Aorta (tissue), 5 donors: Measurements from ENCODE around the gene COP1. TPM values are rescaled to one million over a fixed set of nuclear protein-coding genes. Genes with fewer than 3 reads are reported as not detected.
A peak's percentile ranks its signal among the peaks of the same experiment; 100 is the strongest.
"Not testable (repeated sequence)": the region's sequence is repeated elsewhere in the genome, so short reads cannot be mapped to it uniquely, and the experiment has no call there.

ENCODE experiments used
- ATAC-seq: fragments of 200-7000 bp; cut with Tn5 transposase; one replicate; pipeline ENCODE4 v1.9.1; 2022; ENCODE audit warnings: moderate library complexity; ENCODE audit not compliant: low FRiP score
- DNase-seq, 2 donors: peaks; one replicate each; pipeline ENCODE4 v3.0.0-alpha.2; 2020
- H3K27ac ChIP-seq, 2 donors: one replicate each; pipeline ENCODE4 v1.5.1; 2013; ENCODE audit warnings: low read length in 2 of 2, mild to moderate bottlenecking in 2 of 2, moderate library complexity in 2 of 2, control low read depth in 1 of 2, inconsistent platforms in 1 of 2, low read depth in 1 of 2
- H3K27me3 ChIP-seq, 2 donors: one replicate each; pipeline ENCODE4 v1.6.1; 2013; ENCODE audit warnings: control low read depth in 1 of 2, low read length in 1 of 2, mild to moderate bottlenecking in 1 of 2, moderate library complexity in 1 of 2; ENCODE audit not compliant: insufficient read depth in 2 of 2, control insufficient read depth in 1 of 2
- H3K36me3 ChIP-seq, 2 donors: one replicate each; pipeline ENCODE4 v1.6.1; 2013; ENCODE audit warnings: control low read depth in 1 of 2, low read length in 1 of 2, mild to moderate bottlenecking in 1 of 2; ENCODE audit not compliant: insufficient read depth in 2 of 2, control insufficient read depth in 1 of 2
- H3K4me1 ChIP-seq, 2 donors: one replicate each; pipeline ENCODE4 v1.6.1; 2013; ENCODE audit warnings: low read length in 2 of 2, control low read depth in 1 of 2, mild to moderate bottlenecking in 1 of 2, moderate library complexity in 1 of 2; ENCODE audit not compliant: insufficient read depth in 2 of 2, control insufficient read depth in 1 of 2
- H3K4me3 ChIP-seq, 2 donors: one replicate each; pipeline ENCODE4 v1.5.1; 2013; ENCODE audit warnings: low read length in 2 of 2, control low read depth in 1 of 2, mild to moderate bottlenecking in 1 of 2
- H3K9me3 ChIP-seq: one replicate; pipeline ENCODE4 v1.6.1; 2013; ENCODE audit warnings: mild to moderate bottlenecking, low read length; ENCODE audit not compliant: control insufficient read depth
- WGBS, 2 donors: extraction: QIAGEN DNeasy Blood & Tissue Kit; methylation state at CpG; one replicate each; pipeline ENCODE4 v1.1.7; 2013; 5-methylcytosine and 5-hydroxymethylcytosine counted together
- intact Hi-C, 2 donors: fragments of 100-400 bp; cut with DNase I; formaldehyde crosslinking; loops; one replicate each; pipeline versions ENCODE4 v1.14.2 to v1.15.0; 2022
- polyA plus RNA-seq, 2 donors: library from polyadenylated mRNA; stranded (reverse); fragments of 200-250 nt; gene quantifications; one replicate each; pipeline ENCODE4 v1.2.3, GENCODE V29; 2013
- total RNA-seq, 2 donors: library from RNA; stranded (reverse); fragmentation: NEBNext Ultra II Directional; extraction: Animal tissue kit (Norgen Biotek cat#: 25700); gene quantifications; one replicate each; pipeline ENCODE4 v1.2.1, GENCODE V29; 2021
- donor health status: healthy with polysubstance abuse.
- donor health status: Bipolar disorder and iron deficiency.
- donor health status: DM: no; HTN: no; CAD: no.
- donor health status: DM: no; HTN: no; CAD: no.
- donor health status: DM: yes; HTN: yes; CAD: no.

COP1 gene
- total and polyA plus RNA-seq, 4 donors, result 30.4 to 54.2 (median 37.8) TPM

DNA sequence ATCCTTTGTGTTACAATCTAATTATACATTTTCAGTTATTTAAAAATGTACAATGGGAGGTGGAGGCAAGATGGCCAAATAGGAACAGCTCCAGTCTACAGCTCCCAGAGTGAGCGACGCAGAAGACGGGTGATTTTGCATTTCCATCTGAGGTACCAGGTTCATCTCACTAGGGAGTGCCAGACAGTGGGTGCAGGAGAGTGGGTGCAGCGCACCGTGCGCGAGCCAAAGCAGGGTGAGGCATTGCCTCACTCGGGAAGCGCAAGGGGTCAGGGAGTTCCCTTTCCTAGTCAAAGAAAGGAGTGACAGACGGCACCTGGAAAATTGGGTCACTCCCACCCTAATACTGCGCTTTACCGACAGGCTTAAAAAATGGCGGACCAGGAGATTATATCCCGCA lies 214.9 kb downstream of the COP1 start:
- ATAC-seq, H3K4me1 ChIP-seq, H3K4me3 ChIP-seq, H3K9me3 ChIP-seq, H3K36me3 ChIP-seq, H3K27me3 ChIP-seq, DNase-seq, H3K27ac ChIP-seq, intact Hi-C loops: not testable (repeated sequence)
- WGBS, 2 donors, result 88 to 91% methylated on average over 11 to 14 of the region's 14 CpGs

DNA sequence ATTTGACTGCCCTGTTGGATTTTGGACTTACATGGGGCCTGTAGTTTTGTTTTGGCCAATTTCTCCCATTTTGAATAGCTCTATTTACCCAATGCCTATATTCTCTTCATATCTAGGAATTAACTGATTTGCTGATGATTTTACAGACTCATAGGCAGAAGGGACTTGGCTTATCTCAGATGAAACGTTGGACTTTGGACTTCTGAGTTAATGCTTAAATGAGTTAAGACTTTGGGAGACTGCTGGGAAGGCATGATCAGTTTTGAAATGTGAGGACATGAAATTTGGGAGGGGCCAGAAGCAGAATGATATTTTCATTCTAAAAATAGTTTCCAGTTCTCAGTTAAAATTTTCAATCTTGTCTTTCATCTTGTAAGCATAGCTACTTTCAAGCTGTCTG lies 222.3 kb downstream of the COP1 start:
- intact Hi-C loops, result no loop called here
- peaks cover 0 to 3% of the 10 kb centered on the region in 2 donors for H3K36me3 ChIP-seq
- peaks cover 3% of the 10 kb centered on the region for H3K9me3 ChIP-seq

DNA sequence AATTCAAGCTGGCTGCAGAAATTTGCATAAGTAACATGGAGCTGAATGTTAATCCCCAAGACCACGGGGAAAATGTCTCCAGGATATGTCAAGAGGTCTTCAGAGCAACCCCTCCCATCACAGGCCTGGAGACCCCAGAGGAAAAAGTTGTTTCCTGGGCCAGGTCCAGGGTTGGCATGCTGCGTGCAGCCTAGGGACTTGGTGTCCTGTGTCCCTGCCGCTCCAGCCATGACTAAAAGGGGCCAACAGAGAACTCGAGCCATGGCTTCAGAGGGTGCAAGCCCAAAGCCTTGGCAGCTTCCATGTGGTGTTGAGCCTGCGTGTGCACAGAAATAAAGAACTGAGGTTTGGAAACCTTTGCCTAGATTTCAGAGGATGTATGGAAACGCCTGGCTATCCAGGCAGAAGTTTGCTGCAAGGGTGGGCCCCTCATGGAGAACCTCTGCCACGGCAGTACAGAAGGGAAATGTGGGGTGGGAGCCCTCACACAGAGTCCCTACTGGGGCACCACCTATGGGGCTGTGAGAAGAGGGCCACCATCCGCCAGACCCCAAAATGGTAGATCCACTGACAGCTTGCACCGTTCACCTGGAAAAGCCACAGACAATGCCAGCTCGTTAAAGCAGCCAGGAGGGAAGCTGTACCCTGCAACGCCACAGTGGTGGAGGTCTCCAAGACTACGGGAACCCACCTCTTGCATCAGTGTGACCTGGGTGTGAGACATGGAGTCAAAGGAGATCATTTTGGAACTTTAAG lies 222.9 kb downstream of the COP1 start:
- no peaks in the 10 kb centered on the region for H3K4me1 ChIP-seq
- ATAC-seq (no peak), DNase-seq (peak in 1 of 2 donors; percentile 58)
- intact Hi-C loops, result no loop called here
- H3K27ac ChIP-seq, result no peak overlapping the region
- 97 to 98% methylated on average over 12 of the region's 12 CpGs for WGBS, 2 donors
- peaks cover 0 to 3% of the 10 kb centered on the region in 2 donors for H3K36me3 ChIP-seq
- no peak overlapping the region for H3K4me3 ChIP-seq
- no peaks in the 10 kb centered on the region for H3K27me3 ChIP-seq
- H3K9me3 ChIP-seq, result peaks cover 3% of the 10 kb centered on the region

More for the DNA sequence above, 222.3 kb downstream of the COP1 start:
- no peak for DNase-seq
- WGBS, 2 donors, result 49 to 50% methylated on average over 1 of the region's 1 CpG
- H3K27ac ChIP-seq, result no peak overlapping the region
- no peak for ATAC-seq
- no peaks in the 10 kb centered on the region for H3K27me3 ChIP-seq
- no peak overlapping the region for H3K4me3 ChIP-seq
- no peaks in the 10 kb centered on the region for H3K4me1 ChIP-seq

DNA sequence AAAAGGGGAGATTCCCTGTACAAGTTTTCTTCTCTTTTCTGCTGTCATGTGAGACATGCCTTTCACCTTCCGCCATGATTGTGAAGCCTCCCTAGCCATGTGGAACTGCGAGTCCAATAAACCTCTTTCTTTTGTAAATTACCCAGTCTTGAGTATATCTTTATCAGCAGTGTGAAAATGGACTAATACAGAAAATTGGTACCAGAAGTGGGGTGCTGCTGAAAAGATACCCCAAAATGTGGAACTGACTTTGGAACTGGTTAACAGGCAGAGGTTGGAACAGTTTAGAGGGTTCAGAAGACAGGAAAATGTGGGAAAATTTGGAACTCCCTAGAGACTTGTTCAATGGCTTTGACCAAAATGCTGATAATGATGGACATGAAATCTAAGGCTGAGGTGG lies 223.7 kb downstream of the COP1 start:
- WGBS, 2 donors, result 97% methylated on average over 2 of the region's 2 CpGs
- H3K27ac ChIP-seq, H3K27me3 ChIP-seq, H3K4me1 ChIP-seq, H3K4me3 ChIP-seq, ATAC-seq, intact Hi-C loops, DNase-seq, H3K9me3 ChIP-seq, H3K36me3 ChIP-seq: not testable (repeated sequence)

DNA sequence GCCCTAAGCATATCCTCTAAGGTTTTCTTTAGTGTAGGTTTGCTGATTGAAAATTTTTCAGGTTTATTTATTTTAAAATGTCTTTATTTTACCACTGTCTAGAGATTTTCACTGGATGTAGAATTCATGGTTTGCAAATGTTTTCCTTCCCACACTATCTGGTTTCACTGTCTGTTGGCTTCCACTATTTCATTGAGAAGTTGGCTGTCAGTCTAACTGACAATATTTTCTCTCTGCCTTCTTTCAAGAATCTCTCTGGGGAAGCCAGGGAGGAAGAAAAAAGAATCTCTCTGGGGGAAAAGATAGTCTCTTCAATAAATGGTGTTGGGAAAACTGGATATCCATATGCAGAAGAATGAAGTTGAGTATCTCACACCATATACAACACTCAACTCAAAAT lies 226.0 kb downstream of the COP1 start:
- peaks cover 3% of the 10 kb centered on the region for H3K9me3 ChIP-seq
- no peak overlapping the region for H3K27ac ChIP-seq
- H3K27me3 ChIP-seq, result no peaks in the 10 kb centered on the region
- DNase-seq, result no peak
- intact Hi-C loops, result no loop called here
- H3K36me3 ChIP-seq, result peaks cover 0 to 3% of the 10 kb centered on the region in 2 donors
- no peak overlapping the region for H3K4me3 ChIP-seq
- H3K4me1 ChIP-seq, result peaks cover 2 to 3% of the 10 kb centered on the region in 2 donors
- ATAC-seq, result no peak

DNA sequence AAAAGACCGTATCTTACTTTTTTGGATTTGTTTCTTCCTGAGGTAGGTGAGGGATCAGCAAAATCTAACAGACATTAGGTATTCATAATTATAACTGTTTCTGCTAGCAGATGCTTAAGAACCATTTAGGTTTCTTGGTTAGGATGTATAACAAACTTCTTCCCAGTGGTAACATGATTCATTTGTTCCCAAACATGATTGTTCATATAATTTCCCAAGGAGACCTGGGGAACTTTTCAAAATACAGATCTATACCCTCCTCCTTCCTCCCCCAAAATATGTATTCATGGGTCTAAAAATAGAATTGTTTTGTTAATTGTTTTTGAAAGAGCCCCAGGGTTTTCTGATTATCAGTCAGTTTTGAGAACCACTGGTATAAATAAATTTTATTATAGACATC lies 228.2 kb downstream of the COP1 start:
- no peak overlapping the region for H3K4me3 ChIP-seq
- WGBS, 2 donors, result 77 to 79% methylated on average over 1 of the region's 1 CpG
- ATAC-seq (no peak), DNase-seq (no peak)
- H3K27me3 ChIP-seq, result no peaks in the 10 kb centered on the region
- peaks cover 1% of the 10 kb centered on the region for H3K9me3 ChIP-seq
- no peak overlapping the region for H3K27ac ChIP-seq
- H3K4me1 ChIP-seq, result peaks cover 2 to 3% of the 10 kb centered on the region in 2 donors
- H3K36me3 ChIP-seq, result peaks cover 0 to 3% of the 10 kb centered on the region in 2 donors
- intact Hi-C loops, result no loop called here

DNA sequence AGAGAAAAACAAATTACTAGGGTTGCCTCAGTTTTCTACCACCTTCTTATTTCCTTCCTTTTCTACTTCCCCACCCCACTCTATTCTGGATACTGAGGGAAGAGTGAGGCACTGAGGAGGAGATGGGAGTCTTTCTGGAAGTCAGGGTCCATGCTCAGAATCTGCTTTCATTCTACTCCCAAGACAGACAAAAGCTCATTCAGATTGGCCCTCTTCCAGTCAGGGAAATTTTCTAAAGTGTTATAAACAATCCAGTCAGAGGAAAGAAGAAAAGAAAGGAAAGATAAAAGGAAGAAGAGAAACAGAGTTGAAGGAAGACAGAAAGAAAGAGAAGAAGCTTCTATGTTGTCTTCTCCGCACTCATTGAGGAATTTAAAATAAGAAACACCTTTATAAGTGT lies 228.6 kb downstream of the COP1 start:
- WGBS, 2 donors, result 100% methylated on average over 1 of the region's 1 CpG
- DNase-seq, result no peak

DNA sequence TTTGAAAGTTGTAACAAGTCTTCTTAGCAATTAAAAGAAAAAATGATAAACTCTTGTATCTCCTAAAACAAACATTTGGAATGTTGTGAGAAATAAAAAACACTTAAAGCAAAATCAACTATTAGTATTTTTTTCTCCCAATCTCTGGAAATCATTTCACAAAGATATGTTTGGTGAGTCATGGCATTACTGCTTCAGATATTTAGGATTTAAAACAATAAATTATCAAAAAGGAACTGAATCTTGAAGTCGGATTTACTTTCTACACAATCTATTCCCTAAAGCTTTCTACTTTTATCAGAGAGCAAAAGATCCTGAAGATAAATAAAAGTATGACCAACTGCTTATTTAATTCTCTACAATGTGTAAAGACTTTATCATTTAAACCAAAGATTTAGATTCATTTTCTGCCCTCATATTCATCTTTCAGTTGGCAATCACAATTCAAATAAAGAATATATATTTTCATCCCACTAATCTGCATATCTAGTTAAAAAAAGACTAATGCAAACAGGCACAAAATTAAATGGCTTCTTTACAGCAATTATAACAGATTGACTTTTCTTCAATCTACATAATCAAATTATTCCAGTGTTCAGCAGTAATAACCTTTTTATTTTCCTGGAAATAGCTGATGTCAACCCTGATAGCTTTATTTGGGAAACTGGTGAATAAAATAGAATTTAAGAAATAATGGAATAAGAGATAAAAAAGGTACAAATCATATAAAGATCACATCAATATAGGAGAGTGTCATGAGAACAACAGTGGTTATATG lies 230.0 kb downstream of the COP1 start:
- DNase-seq (no peak), ATAC-seq (no peak)
- Histone ChIP-seq H3K9me3 (no peaks in the 10 kb centered on the region), H3K4me1 (peaks cover 2 to 3% of the 10 kb centered on the region in 2 donors), H3K4me3 (no peak overlapping the region), H3K27me3 (no peaks in the 10 kb centered on the region), H3K36me3 (no peaks in the 10 kb centered on the region), H3K27ac (no peak overlapping the region)
- WGBS, 2 donors, result 7 to 42% methylated on average over 1 of the region's 1 CpG
- intact Hi-C loops, result no loop called here

More for the DNA sequence above, 228.6 kb downstream of the COP1 start:
- Histone ChIP-seq H3K4me3 (no peak overlapping the region), H3K27ac (no peak overlapping the region), H3K36me3 (peaks cover 0 to under 1% of the 10 kb centered on the region in 2 donors), H3K9me3 (peaks cover 1% of the 10 kb centered on the region), H3K27me3 (no peaks in the 10 kb centered on the region), H3K4me1 (peaks cover 2 to 3% of the 10 kb centered on the region in 2 donors)
- no peak for ATAC-seq
- intact Hi-C loops, result no loop called here

DNA sequence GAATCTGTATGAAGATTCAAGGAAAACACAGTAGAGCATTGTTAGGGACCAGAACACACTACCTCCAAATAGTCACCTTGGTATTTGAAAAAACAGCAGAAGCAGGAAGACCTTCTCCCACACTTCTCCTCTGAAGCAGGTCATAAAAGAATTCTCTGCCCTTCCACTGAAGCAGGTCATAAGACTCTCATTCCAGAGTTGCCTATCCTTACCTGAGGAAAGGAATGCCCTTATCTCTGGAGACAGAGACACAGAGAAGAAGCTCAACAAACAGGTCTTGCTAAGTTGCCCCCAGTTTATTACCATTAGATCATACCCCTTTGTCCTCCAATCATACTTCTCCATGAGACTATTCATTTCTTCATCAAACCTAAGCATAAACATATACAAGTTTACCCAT lies 237.9 kb downstream of the COP1 start:
- Histone ChIP-seq H3K27me3 (no peaks in the 10 kb centered on the region), H3K36me3 (peaks cover 2 to 4% of the 10 kb centered on the region in 2 donors), H3K27ac (no peak overlapping the region), H3K9me3 (no peaks in the 10 kb centered on the region), H3K4me1 (peaks cover 0 to 7% of the 10 kb centered on the region in 2 donors), H3K4me3 (no peak overlapping the region)
- intact Hi-C loops, result no loop called here
- DNase-seq, result no peak
- no peak for ATAC-seq
